HG02610 (cell line): ENCODE results near the gene MIEN1.
"Not testable (repeated sequence)": the region's sequence is repeated elsewhere in the genome, so short reads cannot be mapped to it uniquely, and the experiment has no call there.

Experiments used
- ATAC-seq: cut with Tn5 transposase; IDR thresholded peaks from one replicate; pipeline ENCODE4 v1.9.1; 2021; ENCODE audit warnings: mild to moderate bottlenecking, moderate library complexity; ENCODE audit not compliant: unreplicated experiment

MIEN1 gene

GRCh38 chr17:39719563-39720355, 10.6 kb downstream of the MIEN1 start:
- ATAC-seq, result no peak

GRCh38 chr17:39717660-39718059, 12.7 kb downstream of the MIEN1 start:
- ATAC-seq, result no peak

GRCh38 chr17:39716879-39717536, 13.3 kb downstream of the MIEN1 start:
- no peak for ATAC-seq

- ATAC-seq, result no peak
Observed at GRCh38 chr17:39716073-39716818, 14.1 kb downstream of the MIEN1 start.

GRCh38 chr17:39715375-39716072, 14.8 kb downstream of the MIEN1 start:
- ATAC-seq, result no peak

GRCh38 chr17:39714234-39714633, 16.1 kb downstream of the MIEN1 start:
- no peak for ATAC-seq

GRCh38 chr17:39711851-39712250, 18.5 kb downstream of the MIEN1 start:
- no peak for ATAC-seq

GRCh38 chr17:39711071-39711470, 19.3 kb downstream of the MIEN1 start:
- ATAC-seq, result not testable (repeated sequence)

- no peak for ATAC-seq
Observed at GRCh38 chr17:39709998-39710964, 20.1 kb downstream of the MIEN1 start.

GRCh38 chr17:39709319-39709997, 20.9 kb downstream of the MIEN1 start:
- no peak for ATAC-seq

GRCh38 chr17:39706921-39707337, 23.4 kb downstream of the MIEN1 start:
- ATAC-seq, result no peak

GRCh38 chr17:39706383-39706782, 23.9 kb downstream of the MIEN1 start:
- ATAC-seq, result no peak

- ATAC-seq, result no peak
Observed at GRCh38 chr17:39705786-39706348, 24.5 kb downstream of the MIEN1 start.

GRCh38 chr17:39704821-39705551, 25.3 kb downstream of the MIEN1 start:
- no peak for ATAC-seq

- ATAC-seq, result no peak
Observed at GRCh38 chr17:39703913-39704312, 26.4 kb downstream of the MIEN1 start.

- ATAC-seq, result no peak
Observed at GRCh38 chr17:39702901-39703893, 27.1 kb downstream of the MIEN1 start.

- no peak for ATAC-seq
Observed at GRCh38 chr17:39701784-39702422, 28.4 kb downstream of the MIEN1 start.
